ENCODE results near the gene BEND7. TPM values are rescaled to one million over a fixed set of nuclear protein-coding genes. Genes with fewer than 3 reads are reported as not detected.

BEND7 gene
- total and polyA plus RNA-seq, 2 of the 8 experiments (the other 6 are each of a cell fraction or from before 2014, with no cell fraction given): 1.9 to 8.2 TPM

DNA sequence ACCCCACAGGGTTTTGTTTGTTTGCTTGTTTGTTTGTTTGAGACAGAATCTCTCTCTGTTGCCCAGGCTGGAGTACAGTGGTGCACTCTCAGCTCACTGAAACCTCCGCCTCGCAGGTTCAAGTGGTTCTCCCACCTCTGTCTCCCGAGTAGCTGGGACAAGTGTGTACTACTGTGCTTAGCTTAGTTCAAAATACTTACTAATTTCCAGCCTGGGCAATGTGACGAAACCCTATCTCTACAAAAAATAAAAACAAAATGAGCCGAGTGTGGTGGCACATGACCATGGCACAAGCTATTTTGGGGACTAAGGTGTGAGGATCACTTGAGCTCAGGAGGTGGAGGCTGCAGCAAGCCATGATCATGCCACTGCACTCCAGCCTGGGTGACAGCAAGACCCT lies 42.7 kb upstream of the BEND7 start (continued):
- TF ChIP-seq, protein P1, sequence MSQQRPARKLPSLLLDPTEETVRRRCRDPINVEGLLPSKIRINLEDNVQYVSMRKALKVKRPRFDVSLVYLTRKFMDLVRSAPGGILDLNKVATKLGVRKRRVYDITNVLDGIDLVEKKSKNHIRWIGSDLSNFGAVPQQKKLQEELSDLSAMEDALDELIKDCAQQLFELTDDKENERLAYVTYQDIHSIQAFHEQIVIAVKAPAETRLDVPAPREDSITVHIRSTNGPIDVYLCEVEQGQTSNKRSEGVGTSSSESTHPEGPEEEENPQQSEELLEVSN (IDR thresholded peaks at IDR 0.05): no peak
- TF ChIP-seq CHD1 (IDR thresholded peaks at IDR 0.05; ENCODE audit: low read depth, low read length) (no peak), CBX8 (IDR thresholded peaks at IDR 0.05; ENCODE audit: borderline replicate concordance, low read depth, low read length) (no peak), POLR2A (IDR thresholded peaks at IDR 0.05; ENCODE audit: control extremely low read depth in 1 of 2, low read depth in 2 of 2, low read length in 2 of 2) (no peak), NRF1 (IDR thresholded peaks at IDR 0.05; ENCODE audit: low read depth, low read length) (no peak)
